Chondrocyte (in vitro differentiated cells): Measurements from ENCODE around the gene IL4I1. TPM values are rescaled to one million over a fixed set of nuclear protein-coding genes. Genes with fewer than 3 reads are reported as not detected.

Experiments used
- DNase-seq: peaks from one replicate; pipeline ENCODE4 v3.0.0; 2021; ENCODE audit warnings: mixed read lengths, low spot score
- H3K27ac Mint-ChIP-seq: one replicate; pipeline ENCODE4 v1.8.0; 2021; ENCODE audit warnings: mild to moderate bottlenecking, moderate library complexity, mixed read lengths; ENCODE audit not compliant: unreplicated experiment
- H3K27me3 Mint-ChIP-seq: 2 replicates; pipeline ENCODE4 v1.8.0; 2021; ENCODE audit warnings: low read depth, mixed read lengths
- H3K36me3 Mint-ChIP-seq: 2 replicates; pipeline ENCODE4 v1.8.0; 2021; ENCODE audit warnings: low read depth, mixed read lengths
- H3K4me1 Mint-ChIP-seq: 2 replicates; pipeline ENCODE4 v1.8.0; 2021; ENCODE audit warnings: low read depth, mild to moderate bottlenecking, mixed read lengths
- H3K4me3 Mint-ChIP-seq: one replicate; pipeline ENCODE4 v1.8.0; 2021; ENCODE audit warnings: mild to moderate bottlenecking, moderate library complexity, mixed read lengths; ENCODE audit not compliant: unreplicated experiment
- H3K9me3 Mint-ChIP-seq: 2 replicates; pipeline ENCODE4 v1.8.0; 2021; ENCODE audit warnings: low read depth, mixed read lengths
- total RNA-seq: library from RNA; stranded (reverse); gene quantifications from 3 replicates; pipeline ENCODE4 v1.2.1, GENCODE V29; 2021
- TF ChIP-seq, protein P1 (sequence below): fragments of 200-600 bp; sonication (generic); IDR thresholded peaks from 2 replicates; pipeline ENCODE4 v1.5.0; 2021; ENCODE audit warnings: antibody characterized with exemption, mild to moderate bottlenecking, moderate library complexity

IL4I1 gene
- total RNA-seq, 1 donor from 2014 or later: 0.17 TPM

DNA sequence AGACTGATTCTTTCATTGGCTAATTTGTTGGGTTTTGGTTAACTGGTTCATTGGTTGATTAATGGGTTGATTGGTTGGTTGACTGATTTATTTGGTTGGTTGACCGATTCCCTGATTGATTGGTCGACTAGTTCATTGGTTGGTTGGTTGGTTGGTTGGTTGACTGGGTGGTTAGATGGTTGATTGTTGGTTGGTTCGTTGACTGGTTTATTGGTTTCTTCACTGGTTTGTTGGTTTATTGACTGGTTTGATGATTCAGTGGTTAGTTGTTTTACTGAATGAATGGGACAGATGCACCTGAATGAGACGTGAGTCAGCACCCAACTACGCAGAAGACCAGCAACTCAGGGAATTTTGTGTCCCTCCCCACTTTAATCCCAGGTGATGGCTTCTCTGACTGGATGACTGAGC, 35.4 kb upstream of the IL4I1 start:
- no peak overlapping the region for H3K4me3 Mint-ChIP-seq
- no peaks in the 10 kb centered on the region for H3K9me3 Mint-ChIP-seq
- TF ChIP-seq, protein P1, sequence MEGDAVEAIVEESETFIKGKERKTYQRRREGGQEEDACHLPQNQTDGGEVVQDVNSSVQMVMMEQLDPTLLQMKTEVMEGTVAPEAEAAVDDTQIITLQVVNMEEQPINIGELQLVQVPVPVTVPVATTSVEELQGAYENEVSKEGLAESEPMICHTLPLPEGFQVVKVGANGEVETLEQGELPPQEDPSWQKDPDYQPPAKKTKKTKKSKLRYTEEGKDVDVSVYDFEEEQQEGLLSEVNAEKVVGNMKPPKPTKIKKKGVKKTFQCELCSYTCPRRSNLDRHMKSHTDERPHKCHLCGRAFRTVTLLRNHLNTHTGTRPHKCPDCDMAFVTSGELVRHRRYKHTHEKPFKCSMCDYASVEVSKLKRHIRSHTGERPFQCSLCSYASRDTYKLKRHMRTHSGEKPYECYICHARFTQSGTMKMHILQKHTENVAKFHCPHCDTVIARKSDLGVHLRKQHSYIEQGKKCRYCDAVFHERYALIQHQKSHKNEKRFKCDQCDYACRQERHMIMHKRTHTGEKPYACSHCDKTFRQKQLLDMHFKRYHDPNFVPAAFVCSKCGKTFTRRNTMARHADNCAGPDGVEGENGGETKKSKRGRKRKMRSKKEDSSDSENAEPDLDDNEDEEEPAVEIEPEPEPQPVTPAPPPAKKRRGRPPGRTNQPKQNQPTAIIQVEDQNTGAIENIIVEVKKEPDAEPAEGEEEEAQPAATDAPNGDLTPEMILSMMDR: no peak
- no peaks in the 10 kb centered on the region for H3K27me3 Mint-ChIP-seq
- peak; percentile 1 for DNase-seq
- H3K36me3 Mint-ChIP-seq: peaks cover 12% of the 10 kb centered on the region
- H3K4me1 Mint-ChIP-seq: peaks cover 32% of the 10 kb centered on the region
- no peak overlapping the region for H3K27ac Mint-ChIP-seq

DNA sequence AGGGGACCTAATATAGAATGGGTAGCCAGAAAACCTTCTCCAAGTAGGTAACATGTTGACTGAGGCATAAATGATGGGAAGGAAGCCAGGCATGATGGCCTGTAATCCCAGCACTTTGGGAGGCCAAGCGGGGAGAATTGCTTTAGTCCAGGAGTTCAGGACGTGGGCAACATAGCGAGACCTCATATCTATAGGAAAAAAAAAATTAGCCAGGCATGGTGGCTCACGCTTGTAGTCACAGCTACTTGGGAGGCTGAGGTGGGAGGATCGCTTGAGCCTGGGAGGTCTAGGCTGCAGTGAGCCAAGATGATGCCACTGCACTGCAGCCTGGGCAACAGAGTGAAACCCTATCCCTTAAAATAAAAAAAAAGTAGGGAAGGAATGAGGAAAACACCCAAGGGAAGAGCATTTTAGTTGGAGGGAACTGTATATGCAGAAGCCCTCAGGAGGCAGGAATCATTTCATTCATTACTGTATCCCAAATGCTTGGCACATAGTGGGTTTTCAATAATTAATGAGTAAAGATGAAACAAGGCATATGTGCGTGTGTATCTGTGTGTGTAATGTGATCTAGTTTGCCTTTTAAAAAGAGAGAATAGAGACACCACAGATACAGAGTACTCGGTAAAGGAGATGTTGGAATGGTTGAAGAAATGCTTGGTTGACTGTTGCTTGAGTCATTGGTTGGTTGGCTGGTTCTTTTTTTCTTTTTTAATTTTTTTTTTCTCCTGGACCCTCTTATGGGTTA, 34.8 kb upstream of the IL4I1 start:
- DNase-seq: peak; percentile 1
- Mint-ChIP-seq H3K27me3 (no peaks in the 10 kb centered on the region), H3K27ac (peak overlapping the region; percentile 53), H3K4me1 (peaks cover 34% of the 10 kb centered on the region), H3K9me3 (no peaks in the 10 kb centered on the region), H3K4me3 (peak overlapping the region; percentile 81), H3K36me3 (peaks cover 13% of the 10 kb centered on the region)
- TF ChIP-seq, protein P1: no peak

DNA sequence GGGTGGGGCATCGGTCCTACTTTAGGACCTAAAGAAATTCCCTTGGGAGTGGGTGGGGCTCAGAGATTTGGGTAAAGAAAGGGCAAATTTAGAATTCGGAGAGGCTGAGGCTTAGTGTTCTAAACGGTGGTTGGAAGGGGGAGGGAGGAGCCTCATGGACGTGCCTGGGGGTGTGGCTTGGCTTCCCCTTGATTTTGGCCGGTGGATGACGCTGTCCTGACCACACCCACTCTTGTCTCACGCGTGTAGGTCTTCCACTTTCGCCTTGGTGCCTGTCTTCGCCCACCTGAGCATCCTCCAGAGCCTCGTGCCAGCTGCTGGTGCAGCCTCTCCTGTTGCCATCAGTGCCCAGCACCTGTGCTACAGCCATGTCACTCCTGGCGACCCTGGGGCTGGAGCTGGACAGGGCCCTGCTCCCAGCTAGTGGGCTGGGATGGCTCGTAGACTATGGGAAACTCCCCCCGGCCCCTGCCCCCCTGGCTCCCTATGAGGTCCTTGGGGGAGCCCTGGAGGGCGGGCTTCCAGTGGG, 33.9 kb upstream of the IL4I1 start:
- H3K9me3 Mint-ChIP-seq: no peaks in the 10 kb centered on the region
- TF ChIP-seq, protein P1: no peak
- DNase-seq: no peak
- peak overlapping the region; percentile 99 for H3K27ac Mint-ChIP-seq
- peaks cover 15% of the 10 kb centered on the region for H3K36me3 Mint-ChIP-seq
- peaks cover 37% of the 10 kb centered on the region for H3K4me1 Mint-ChIP-seq
- peak overlapping the region; percentile 81 for H3K4me3 Mint-ChIP-seq
- H3K27me3 Mint-ChIP-seq: no peaks in the 10 kb centered on the region

DNA sequence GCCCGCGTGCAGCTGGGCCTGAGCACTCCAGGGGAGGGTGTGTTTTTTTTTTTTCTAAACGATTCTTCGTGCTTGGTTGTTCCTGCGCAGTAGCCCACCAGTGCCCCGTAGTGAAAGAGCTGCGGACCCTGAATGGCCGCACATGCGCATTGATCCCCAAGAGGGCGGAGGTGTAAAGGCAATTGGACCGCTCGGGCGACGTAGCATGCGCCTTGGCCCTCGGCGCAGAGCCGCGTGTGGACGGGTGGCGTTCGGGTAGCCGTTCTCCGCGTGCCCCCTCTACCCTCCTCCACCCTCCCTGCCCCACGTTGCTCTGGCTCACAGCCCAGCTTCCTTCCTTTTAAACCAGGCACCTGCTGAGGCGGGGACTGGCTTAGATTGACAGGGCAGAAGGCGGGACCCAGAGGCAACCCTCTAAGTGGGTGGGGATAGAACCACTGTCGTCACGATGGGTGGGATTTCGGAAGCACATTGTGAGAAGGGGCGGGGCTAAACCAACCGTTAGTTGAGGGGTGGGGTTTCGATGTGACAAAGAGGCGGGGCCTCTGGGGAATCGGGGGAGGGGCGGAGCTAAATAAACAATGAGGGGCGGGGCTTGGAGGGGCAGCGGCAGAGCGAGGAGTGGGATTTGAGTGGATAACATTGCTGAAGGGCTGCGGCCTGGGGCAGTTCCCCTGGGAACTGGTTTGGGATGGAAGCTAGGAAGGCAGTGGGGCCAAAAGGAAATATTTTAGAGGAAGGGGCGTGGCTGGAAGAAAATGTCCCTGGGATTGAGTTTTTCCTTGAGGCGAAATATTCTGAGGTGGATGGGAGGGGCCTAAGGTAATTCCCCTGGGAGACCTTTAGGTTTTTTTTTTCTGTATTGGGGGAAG, 33.2 kb upstream of the IL4I1 start:
- Mint-ChIP-seq H3K4me3 (peak overlapping the region; percentile 81), H3K27me3 (no peaks in the 10 kb centered on the region), H3K4me1 (peaks cover 40% of the 10 kb centered on the region), H3K9me3 (no peaks in the 10 kb centered on the region), H3K27ac (peak overlapping the region; percentile 99), H3K36me3 (peaks cover 18% of the 10 kb centered on the region)
- DNase-seq: peak; percentile 96
- TF ChIP-seq, protein P1: no peak

DNA sequence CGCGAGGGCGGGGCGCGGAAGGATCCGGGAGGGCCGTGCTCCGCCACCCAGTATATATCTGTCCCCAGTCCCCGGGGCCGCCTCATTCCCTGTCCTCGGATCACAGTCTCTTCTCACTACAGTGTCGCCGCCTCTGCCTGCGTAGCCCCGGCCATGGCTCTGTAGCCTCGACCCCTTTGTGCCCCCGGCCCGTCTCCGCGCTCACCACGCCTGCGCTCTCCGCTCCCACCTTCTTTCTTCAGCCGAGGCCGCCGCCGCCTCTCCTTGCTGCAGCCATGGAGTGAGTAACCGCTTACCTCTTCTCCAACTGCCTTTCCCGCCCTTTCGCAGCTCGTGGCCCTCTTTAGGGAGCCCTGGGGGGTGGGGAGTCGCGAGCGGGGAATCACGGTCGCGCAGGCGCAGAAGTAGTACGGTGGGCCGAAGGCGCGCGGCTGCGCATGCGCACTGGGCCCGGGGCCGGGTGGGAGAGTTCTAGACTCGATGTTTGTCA, 32.5 kb upstream of the IL4I1 start, which contains the start of the genes ATF5 and NUP62:
TSS of gene ATF5 (plus strand) at position 85 of the 490 bp plus-strand sequence. CDS start 1,646 bp downstream, outside the sequence.
TSS of gene NUP62 (minus strand) at position 384 of the 490 bp plus-strand sequence. CDS start 19,697 bp downstream, outside the sequence.
- peaks cover 47% of the 10 kb centered on the region for H3K4me1 Mint-ChIP-seq
- peak within 1 kb of the TSS; percentile 99 for H3K27ac Mint-ChIP-seq
- DNase-seq: peak; percentile 95
- TF ChIP-seq, protein P1: no peak
- H3K9me3 Mint-ChIP-seq: no peaks in the 10 kb centered on the region
- H3K4me3 Mint-ChIP-seq: peak within 1 kb of the TSS; percentile 81
- no peaks in the 10 kb centered on the region for H3K27me3 Mint-ChIP-seq
- H3K36me3 Mint-ChIP-seq: peaks cover 18% of the 10 kb centered on the region
